Adrenal gland (tissue), 12 donors: ENCODE results near the gene GLI1. TPM values are rescaled to one million over a fixed set of nuclear protein-coding genes. Genes with fewer than 3 reads are reported as not detected.
"Not testable (repeated sequence)": the region's sequence is repeated elsewhere in the genome, so short reads cannot be mapped to it uniquely, and the experiment has no call there.

ENCODE experiments used
- DNase-seq, 7 donors: peaks; one replicate each; pipeline ENCODE4 v3.0.0-alpha.2; 2019 to 2020
- H3K27ac ChIP-seq, 5 donors: fragments of 200-600 bp; sonication (generic) in 4 of 5; 1 replicate in 3 of 5; 2 replicates in 2 of 5; pipeline versions ENCODE4 v1.5.1 to v1.8.0; 2016 to 2020; ENCODE audit warnings: mild to moderate bottlenecking in 1 of 5
- H3K27me3 ChIP-seq: fragments of 200-600 bp; 2 replicates; pipeline ENCODE4 v1.8.0; 2021
- H3K36me3 ChIP-seq, 2 donors: fragments of 200-600 bp; replicated peaks in 1 of 2; 1 replicate in 1 of 2; 2 replicates in 1 of 2; pipeline versions ENCODE4 v1.5.1 to v1.8.0; 2018 to 2022
- H3K4me1 ChIP-seq, 2 donors: fragments of 200-600 bp; replicated peaks in 1 of 2; 1 replicate in 1 of 2; 2 replicates in 1 of 2; pipeline versions ENCODE4 v1.5.1 to v1.8.0; 2018 to 2021
- H3K4me3 ChIP-seq, 4 donors: fragments of 200-600 bp; sonication (generic) in 3 of 4; one replicate each; pipeline ENCODE4 v1.5.1; 2016 to 2018
- H3K9me3 ChIP-seq, 3 donors: fragments of 200-600 bp; sonication (generic) in 1 of 3; replicated peaks in 1 of 3; 1 replicate in 2 of 3; 2 replicates in 1 of 3; pipeline versions ENCODE4 v1.5.1 to v1.8.0; 2016 to 2021
- POLR2A ChIP-seq, 2 donors: fragments of 450-650 bp; IDR thresholded peaks; one replicate each; pipeline ENCODE4 v1.6.1; 2017; ENCODE audit warnings: antibody characterized with exemption in 2 of 2, mild to moderate bottlenecking in 2 of 2, moderate library complexity in 1 of 2
- WGBS, 4 donors: extraction: QIAGEN DNeasy Blood & Tissue Kit in 2 of 4; methylation state at CpG; one replicate each; pipeline versions ENCODE4 v1.1.5 to v1.1.7; 2013 to 2017; 5-methylcytosine and 5-hydroxymethylcytosine counted together
- intact Hi-C, 2 donors: fragments of 100-400 bp; cut with DNase I; formaldehyde crosslinking; loops; one replicate each; pipeline versions ENCODE4 v1.14.1 to v1.15.0; 2022 to 2023
- polyA plus RNA-seq, 3 donors: library from polyadenylated mRNA; stranded (reverse); fragments of 200-250 nt in 2 of 3; fragments of 350-450 nt in 1 of 3; fragmentation: Illumina TruSeq in 1 of 3; extraction: RNeasy Lipid Tissue Mini Kit (QIAGEN cat#74804) in 1 of 3; gene quantifications; one replicate each; pipeline ENCODE4 v1.2.3, GENCODE V29; 2013 to 2014
- total RNA-seq, 9 donors: library from RNA; depleted of rRNA in 4 of 9; stranded (reverse); fragments of >200 nt in 4 of 9; fragments of 120-200 nt in 1 of 9; fragmentation: NEBNext Ultra II Directional in 1 of 9; extraction: Animal tissue kit (Norgen Biotek cat#: 25700) in 1 of 9; gene quantifications; one replicate each; pipeline versions ENCODE4 v1.1.0 to v1.2.4, GENCODE V29; 2013 to 2023
- TF ChIP-seq, protein P1 (sequence below), 6 experiments: fragments of 450-650 bp in 4 of 6; fragments of 200-600 bp in 2 of 6; sonication (generic) in 1 of 6; IDR thresholded peaks; 1 replicate in 5 of 6; 2 replicates in 1 of 6; pipeline versions ENCODE4 v1.5.1 to v1.8.0; 2016 to 2021; ENCODE audit warnings: antibody characterized with exemption in 6 of 6, mild to moderate bottlenecking in 2 of 6, moderate library complexity in 1 of 6
- donor health status: healthy with polysubstance abuse.
- donor health status: Bipolar disorder and iron deficiency.
- donor health status: DM: yes; HTN: yes; CAD: no.
- donor health status: DM: no; HTN: no; CAD: no.
- donor health status: DM: no; HTN: no; CAD: no.
- donor health status: DM: yes; HTN: yes; CAD: no.

Gene GLI1
- total and polyA plus RNA-seq, 12 donors = 0.30 to 7.2 (median 1.4) TPM

DNA sequence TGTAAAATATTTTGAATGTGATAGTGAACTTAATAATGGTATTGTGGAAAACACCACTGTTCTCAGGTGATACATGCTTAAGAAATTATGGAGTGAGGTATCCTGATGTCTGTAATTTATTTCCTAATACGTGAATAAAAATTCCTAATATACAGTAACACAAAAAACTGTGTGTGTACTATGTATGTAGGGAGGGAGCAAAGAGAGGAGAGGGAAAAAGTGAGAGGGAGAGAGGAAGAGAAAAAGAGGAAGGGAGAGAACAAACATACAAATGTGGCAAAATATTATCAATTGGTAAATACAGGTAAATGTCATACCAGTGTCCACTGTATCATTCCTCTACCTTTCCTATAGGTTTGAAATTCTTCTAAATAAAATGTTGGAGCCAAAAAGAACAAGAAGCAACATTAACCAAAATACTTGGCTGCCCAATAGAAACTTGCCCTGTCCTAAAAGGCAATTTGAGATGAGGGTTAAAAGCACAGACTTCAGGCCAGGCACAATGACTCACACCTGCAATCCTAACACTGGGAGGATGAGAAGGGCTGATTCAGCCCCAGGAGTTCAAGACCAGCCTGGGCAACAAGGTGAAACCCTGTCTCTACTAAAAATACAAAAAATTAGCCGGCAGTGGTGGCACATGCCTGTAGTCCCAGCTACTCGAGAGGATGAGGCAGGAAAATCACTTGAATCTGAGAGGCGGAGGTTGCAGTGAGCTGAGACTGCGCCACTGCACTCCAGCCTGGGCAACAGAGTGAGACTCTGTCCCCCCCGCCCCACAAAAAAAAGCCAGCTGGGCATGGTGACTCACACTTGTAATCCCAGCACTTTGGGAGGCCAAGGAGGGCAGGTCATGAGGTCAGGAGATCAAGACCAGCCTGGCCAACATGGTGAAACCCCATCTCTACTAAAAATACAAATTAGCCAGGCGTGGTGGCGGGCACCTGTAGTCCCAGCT lies 43.3 kb upstream of the GLI1 start:
- 74 to 87% (median 80%) methylated on average over 7 to 8 of the region's 8 CpGs for WGBS, 4 donors
- Histone ChIP-seq H3K4me3 (no peak overlapping the region), H3K27me3 (no peaks in the 10 kb centered on the region), H3K9me3 (no peaks in the 10 kb centered on the region), H3K27ac (peak overlapping the region in 2 of 5 donors; percentile 35 to 44), H3K36me3 (no peaks in the 10 kb centered on the region), H3K4me1 (peaks cover 6 to 38% of the 10 kb centered on the region in 2 donors)
- TF ChIP-seq, protein P1, sequence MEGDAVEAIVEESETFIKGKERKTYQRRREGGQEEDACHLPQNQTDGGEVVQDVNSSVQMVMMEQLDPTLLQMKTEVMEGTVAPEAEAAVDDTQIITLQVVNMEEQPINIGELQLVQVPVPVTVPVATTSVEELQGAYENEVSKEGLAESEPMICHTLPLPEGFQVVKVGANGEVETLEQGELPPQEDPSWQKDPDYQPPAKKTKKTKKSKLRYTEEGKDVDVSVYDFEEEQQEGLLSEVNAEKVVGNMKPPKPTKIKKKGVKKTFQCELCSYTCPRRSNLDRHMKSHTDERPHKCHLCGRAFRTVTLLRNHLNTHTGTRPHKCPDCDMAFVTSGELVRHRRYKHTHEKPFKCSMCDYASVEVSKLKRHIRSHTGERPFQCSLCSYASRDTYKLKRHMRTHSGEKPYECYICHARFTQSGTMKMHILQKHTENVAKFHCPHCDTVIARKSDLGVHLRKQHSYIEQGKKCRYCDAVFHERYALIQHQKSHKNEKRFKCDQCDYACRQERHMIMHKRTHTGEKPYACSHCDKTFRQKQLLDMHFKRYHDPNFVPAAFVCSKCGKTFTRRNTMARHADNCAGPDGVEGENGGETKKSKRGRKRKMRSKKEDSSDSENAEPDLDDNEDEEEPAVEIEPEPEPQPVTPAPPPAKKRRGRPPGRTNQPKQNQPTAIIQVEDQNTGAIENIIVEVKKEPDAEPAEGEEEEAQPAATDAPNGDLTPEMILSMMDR (IDR thresholded peaks at IDR 0.05) = no peak
- no peak for TF ChIP-seq POLR2A (IDR thresholded peaks at IDR 0.05)
- intact Hi-C loops = no loop called here
- DNase-seq = peak in 3 of 7 donors; percentile 6 to 30 (median 26)

DNA sequence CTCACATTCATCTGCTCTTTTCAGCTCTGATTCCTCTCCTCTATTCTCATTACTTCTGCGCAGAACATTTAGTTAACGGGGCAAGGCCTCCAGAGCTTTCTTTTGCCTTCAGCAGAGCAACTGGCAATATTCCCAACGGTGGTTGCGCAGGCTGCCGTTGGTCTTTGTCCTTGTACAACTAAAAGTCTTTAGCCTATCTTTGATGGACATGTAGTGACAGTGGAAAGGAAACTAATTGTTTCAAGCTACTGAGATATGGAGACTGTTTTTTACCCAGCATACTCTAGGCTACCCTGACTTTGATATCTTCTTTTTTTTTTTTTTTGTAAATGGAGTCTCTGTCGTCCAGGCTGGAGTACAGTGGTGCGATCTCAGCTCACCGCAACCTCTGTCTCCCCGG lies 41.3 kb upstream of the GLI1 start:
- DNase-seq = peak; percentile 74 to 90 (median 79)
- intact Hi-C loops = no loop called here
- TF ChIP-seq, protein P1 (IDR thresholded peaks at IDR 0.05) = no peak
- Histone ChIP-seq H3K9me3 (no peaks in the 10 kb centered on the region), H3K27me3 (no peaks in the 10 kb centered on the region), H3K27ac (peak overlapping the region; percentile 0 to 77 (median 53)), H3K4me3 (no peak overlapping the region), H3K36me3 (no peaks in the 10 kb centered on the region), H3K4me1 (peaks cover 6 to 38% of the 10 kb centered on the region in 2 donors)
- WGBS, 4 donors = 53 to 62% (median 58%) methylated on average over 9 of the region's 9 CpGs

DNA sequence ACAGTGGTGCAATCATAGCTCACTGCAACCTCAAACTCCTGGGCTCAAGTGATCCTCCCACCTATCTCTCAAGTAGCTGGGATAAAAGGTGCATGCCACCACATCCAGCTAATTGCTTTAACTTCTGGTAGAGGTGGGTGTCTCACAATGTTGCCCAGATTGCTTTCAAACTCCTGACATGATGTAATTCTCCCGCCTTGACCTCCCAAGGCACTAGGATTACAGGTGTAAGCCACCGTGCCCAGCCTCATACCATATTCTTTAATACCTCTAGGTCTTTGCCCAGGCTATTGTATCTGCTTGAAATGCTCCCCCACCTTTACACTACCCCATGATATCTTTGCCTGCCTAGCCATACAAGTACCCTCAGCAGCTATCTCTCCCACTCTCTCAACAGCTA lies 40.1 kb upstream of the GLI1 start:
- H3K27me3 ChIP-seq = no peaks in the 10 kb centered on the region
- DNase-seq = no peak
- no peaks in the 10 kb centered on the region for H3K9me3 ChIP-seq
- peaks cover 6 to 38% of the 10 kb centered on the region in 2 donors for H3K4me1 ChIP-seq
- no peaks in the 10 kb centered on the region for H3K36me3 ChIP-seq
- intact Hi-C loops = no loop called here
- TF ChIP-seq, protein P1 (IDR thresholded peaks at IDR 0.05) = no peak
- no peak for TF ChIP-seq POLR2A (IDR thresholded peaks at IDR 0.05)
- 94 to 100% (median 97%) methylated on average over 2 of the region's 2 CpGs for WGBS, 4 donors
- H3K27ac ChIP-seq = no peak overlapping the region
- H3K4me3 ChIP-seq = no peak overlapping the region

DNA sequence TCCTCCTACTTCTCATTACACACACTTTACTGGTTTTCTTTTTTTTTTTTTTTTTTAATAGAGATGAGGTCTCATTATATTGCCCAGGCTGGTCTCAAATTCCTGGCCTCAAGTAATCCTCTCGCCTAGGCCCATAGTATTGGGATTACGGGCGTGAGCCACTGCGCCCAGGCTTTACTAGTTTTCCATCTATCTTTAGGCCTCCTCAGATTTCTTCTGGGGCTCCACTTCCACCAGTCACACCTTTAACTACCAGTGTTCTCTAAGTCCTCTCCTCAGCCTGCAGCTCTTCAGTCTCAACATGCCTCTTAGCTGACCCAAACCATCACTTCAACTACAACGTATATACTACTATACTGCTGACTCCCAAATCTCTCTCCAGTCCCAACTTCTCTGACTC lies 39.1 kb upstream of the GLI1 start:
- no peak for DNase-seq
- intact Hi-C loops = no loop called here
- WGBS, 4 donors = 95 to 99% (median 97%) methylated on average over 5 of the region's 5 CpGs
- no peaks in the 10 kb centered on the region for H3K36me3 ChIP-seq
- no peak overlapping the region for H3K4me3 ChIP-seq
- H3K27ac ChIP-seq = no peak overlapping the region
- peaks cover 6 to 30% of the 10 kb centered on the region in 2 donors for H3K4me1 ChIP-seq
- H3K9me3 ChIP-seq = no peaks in the 10 kb centered on the region
- TF ChIP-seq, protein P1 (IDR thresholded peaks at IDR 0.05) = no peak
- no peak for TF ChIP-seq POLR2A (IDR thresholded peaks at IDR 0.05)
- H3K27me3 ChIP-seq = no peaks in the 10 kb centered on the region

DNA sequence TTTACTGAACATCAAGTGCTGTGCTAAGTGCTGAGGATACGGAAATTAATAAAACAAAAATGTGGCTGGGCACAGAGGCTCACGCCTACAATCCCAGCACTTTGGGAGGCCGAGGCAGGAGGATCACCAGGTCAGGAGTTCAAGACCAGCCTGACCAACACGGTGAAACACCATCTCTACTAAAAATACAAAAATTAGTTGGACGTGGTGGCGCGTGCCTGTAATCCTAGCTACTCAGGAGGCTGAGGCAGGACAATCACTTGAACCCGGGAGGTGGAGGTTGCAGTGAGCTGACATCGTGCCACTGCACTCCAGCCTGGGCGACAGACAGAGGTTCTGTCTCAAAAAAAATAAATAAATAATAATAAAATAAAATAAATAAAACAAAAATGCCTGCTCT lies 32.6 kb upstream of the GLI1 start:
- H3K4me1 ChIP-seq, H3K36me3 ChIP-seq, H3K9me3 ChIP-seq, H3K4me3 ChIP-seq, intact Hi-C loops, H3K27ac ChIP-seq, H3K27me3 ChIP-seq: not testable (repeated sequence)
- WGBS, 4 donors = 88 to 93% (median 92%) methylated on average over 10 of the region's 10 CpGs
- DNase-seq = peak in 1 of 7 donors; percentile 23
